Endothelial cell of umbilical vein (primary cell): ENCODE data around the gene AQP9.

Source experiments
- EZH2 ChIP-seq: IDR thresholded peaks from 2 replicates; pipeline ENCODE4 v1.6.1; 2012; ENCODE audit warnings: borderline replicate concordance, low read depth, mild to moderate bottlenecking, moderate library complexity, low read length, inconsistent platforms; ENCODE audit not compliant: severe bottlenecking
- GATA2 ChIP-seq: IDR thresholded peaks from 2 replicates; pipeline ENCODE4 v1.7.0; 2011; ENCODE audit warnings: low read depth, mild to moderate bottlenecking, moderate library complexity, mixed read lengths, low read length; ENCODE audit not compliant: insufficient read length, insufficient read depth
- JUN ChIP-seq: IDR thresholded peaks from 2 replicates; pipeline ENCODE4 v1.6.1; 2011; ENCODE audit warnings: borderline replicate concordance, low read depth; ENCODE audit not compliant: insufficient read length, insufficient read depth
- POLR2A ChIP-seq: IDR thresholded peaks from 2 replicates; pipeline ENCODE4 v1.6.1; 2012; ENCODE audit warnings: low read depth, mild to moderate bottlenecking, control low read depth, low read length
- POLR2AphosphoS5 ChIP-seq: IDR thresholded peaks from 2 replicates; pipeline ENCODE4 v1.6.1; 2012; ENCODE audit warnings: low read depth, mild to moderate bottlenecking, control low read depth, low read length, moderate library complexity; ENCODE audit not compliant: insufficient read depth
- TF ChIP-seq, protein P1 (sequence below), 2 donors: IDR thresholded peaks; 1 replicate in 1 of 2; 2 replicates in 1 of 2; pipeline ENCODE4 v1.5.1; 2011; ENCODE audit warnings: low read length in 2 of 2, mild to moderate bottlenecking in 2 of 2, moderate library complexity in 2 of 2, control low read depth in 1 of 2, inconsistent platforms in 1 of 2, low read depth in 1 of 2; ENCODE audit not compliant: insufficient read depth in 1 of 2; ENCODE audit errors: extremely low read depth in 1 of 2

DNA sequence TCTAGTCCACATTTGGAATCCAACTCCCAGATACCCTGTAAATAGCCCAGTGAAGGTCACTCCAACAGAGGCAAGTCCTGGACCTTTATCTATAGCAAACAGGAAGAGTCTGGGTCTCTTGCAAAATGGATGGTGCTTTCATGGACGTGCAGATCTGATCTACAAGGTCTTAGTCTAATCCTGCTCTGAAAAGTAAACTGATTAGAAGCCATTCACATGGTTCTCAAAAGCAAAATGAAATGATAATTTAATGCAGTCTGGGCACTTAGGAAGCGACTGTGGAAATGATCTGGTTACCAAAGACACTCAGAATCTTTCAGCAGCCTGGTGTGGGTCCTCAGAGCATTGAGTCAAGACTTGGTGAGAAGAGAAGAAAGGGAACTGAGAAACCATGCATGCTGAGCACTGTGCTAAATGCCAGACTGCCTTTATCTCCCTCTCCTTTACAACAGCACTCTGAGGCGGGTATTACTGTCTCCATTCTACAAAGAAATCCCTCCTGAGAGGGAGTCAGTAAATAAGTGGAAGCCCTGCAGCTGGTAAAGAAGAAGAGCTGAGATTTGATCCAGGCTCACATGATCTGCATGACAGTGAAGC lies 29.0 kb downstream of the AQP9 start:
- no peak for TF ChIP-seq EZH2
- TF ChIP-seq GATA2: no peak
- TF ChIP-seq, protein P1, sequence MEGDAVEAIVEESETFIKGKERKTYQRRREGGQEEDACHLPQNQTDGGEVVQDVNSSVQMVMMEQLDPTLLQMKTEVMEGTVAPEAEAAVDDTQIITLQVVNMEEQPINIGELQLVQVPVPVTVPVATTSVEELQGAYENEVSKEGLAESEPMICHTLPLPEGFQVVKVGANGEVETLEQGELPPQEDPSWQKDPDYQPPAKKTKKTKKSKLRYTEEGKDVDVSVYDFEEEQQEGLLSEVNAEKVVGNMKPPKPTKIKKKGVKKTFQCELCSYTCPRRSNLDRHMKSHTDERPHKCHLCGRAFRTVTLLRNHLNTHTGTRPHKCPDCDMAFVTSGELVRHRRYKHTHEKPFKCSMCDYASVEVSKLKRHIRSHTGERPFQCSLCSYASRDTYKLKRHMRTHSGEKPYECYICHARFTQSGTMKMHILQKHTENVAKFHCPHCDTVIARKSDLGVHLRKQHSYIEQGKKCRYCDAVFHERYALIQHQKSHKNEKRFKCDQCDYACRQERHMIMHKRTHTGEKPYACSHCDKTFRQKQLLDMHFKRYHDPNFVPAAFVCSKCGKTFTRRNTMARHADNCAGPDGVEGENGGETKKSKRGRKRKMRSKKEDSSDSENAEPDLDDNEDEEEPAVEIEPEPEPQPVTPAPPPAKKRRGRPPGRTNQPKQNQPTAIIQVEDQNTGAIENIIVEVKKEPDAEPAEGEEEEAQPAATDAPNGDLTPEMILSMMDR (IDR thresholded peaks at IDR 0.05; ENCODE audit: extremely low read depth in 1 of 2, insufficient read depth in 1 of 2, low read depth in 1 of 2, low read length in 2 of 2): no peak
- no peak for TF ChIP-seq POLR2A
- TF ChIP-seq POLR2AphosphoS5: no peak
- no peak for TF ChIP-seq JUN
